LNCaP clone FGC (cell line): ENCODE data around the gene STK32B.

ENCODE experiments used
- DNase-seq: peaks from one replicate; pipeline ENCODE4 v3.0.0-alpha.2; 2011; ENCODE audit warnings: low read depth
- H3K4me3 ChIP-seq: 2 replicates; pipeline ENCODE4 v1.5.1; 2011; ENCODE audit warnings: mild to moderate bottlenecking, low read depth, low read length, control low read depth
- CTCF ChIP-seq: IDR thresholded peaks from 2 replicates; pipeline ENCODE4 v1.5.1; 2012; ENCODE audit warnings: mild to moderate bottlenecking; ENCODE audit not compliant: control insufficient read depth, insufficient read depth; ENCODE audit errors: extremely low read depth

The STK32B gene

DNA sequence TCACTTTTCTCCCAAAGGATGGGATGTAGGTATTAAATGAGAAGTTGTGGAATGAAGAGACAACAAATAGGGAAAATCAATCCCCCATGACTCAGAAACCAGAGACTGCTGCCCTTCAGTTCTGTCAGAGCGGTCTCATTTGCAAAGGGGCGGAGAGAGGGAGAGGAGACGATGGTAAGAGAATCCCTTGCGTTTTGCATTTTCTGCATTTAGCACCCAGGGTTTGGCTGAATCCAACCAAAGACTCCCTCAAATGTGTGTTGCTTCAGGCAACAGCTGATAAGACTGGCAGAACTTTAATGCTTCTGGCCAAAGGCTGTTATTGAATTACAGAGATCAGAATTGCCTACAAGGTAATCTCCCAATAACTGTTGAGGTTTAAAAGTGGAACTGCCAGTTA, 426.9 kb downstream of the STK32B start:
- no peak for TF ChIP-seq CTCF
- no peak overlapping the region for H3K4me3 ChIP-seq
- no peak for DNase-seq

GRCh38 chr4:5478697-5479096, 427.4 kb downstream of the STK32B start:
- no peak overlapping the region for H3K4me3 ChIP-seq
- DNase-seq, result no peak
- no peak for TF ChIP-seq CTCF

- no peak for TF ChIP-seq CTCF
- DNase-seq, result no peak
- H3K4me3 ChIP-seq, result no peak overlapping the region
These were observed 428.3 kb downstream of the STK32B start for GRCh38 chr4:5479518-5480060.

GRCh38 chr4:5488413-5488812, 437.1 kb downstream of the STK32B start:
- no peak for DNase-seq
- no peak for TF ChIP-seq CTCF
- no peak overlapping the region for H3K4me3 ChIP-seq

- DNase-seq, result no peak
- TF ChIP-seq CTCF, result no peak
- H3K4me3 ChIP-seq, result no peak overlapping the region
These were observed 438.0 kb downstream of the STK32B start for GRCh38 chr4:5489260-5489659.

DNA sequence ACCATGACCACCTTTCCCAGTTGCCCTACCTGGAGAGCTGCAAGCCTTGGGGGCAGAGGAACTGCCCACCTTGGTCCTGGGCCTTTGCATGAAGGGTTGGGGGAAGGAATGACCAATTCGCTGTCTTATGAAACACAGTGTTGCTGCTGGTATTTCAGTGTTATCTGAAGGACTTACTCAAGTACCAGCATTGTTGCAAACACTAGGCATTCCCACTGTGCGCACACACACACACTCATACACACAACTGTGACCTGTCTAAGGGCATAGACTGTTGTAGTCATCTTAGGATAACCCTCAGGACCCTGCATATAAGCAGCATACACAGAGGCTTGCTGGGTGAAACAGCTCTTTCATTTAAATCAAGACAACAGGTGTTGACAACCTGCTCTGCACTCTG, 446.2 kb downstream of the STK32B start:
- no peak for DNase-seq
- H3K4me3 ChIP-seq, result no peak overlapping the region
- TF ChIP-seq CTCF, result no peak

DNA sequence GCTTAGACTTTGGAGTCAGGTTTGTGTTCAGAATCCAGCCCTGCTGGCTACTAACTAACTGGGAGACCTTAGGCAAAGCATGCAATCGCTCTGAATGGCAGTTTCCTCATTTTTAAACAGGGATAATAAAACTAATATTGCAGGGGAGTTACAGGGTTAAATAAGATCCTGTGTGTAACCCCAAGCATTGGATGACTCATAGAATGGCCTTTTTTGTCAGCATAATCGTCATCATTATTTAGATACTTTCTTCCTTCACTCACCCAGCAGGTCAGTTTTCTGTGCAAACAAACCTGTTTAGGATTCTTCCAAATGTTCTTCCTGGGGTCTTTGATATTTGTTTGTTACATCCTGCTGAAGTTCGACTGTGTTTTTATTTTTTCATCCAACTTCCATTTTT, 448.9 kb downstream of the STK32B start:
- DNase-seq, result no peak
- no peak overlapping the region for H3K4me3 ChIP-seq
- TF ChIP-seq CTCF, result no peak
